HG03045 (cell line): ENCODE data around the gene RPN2.

Source experiments
- ATAC-seq: cut with Tn5 transposase; IDR thresholded peaks from one replicate; pipeline ENCODE4 v1.9.1; 2021; ENCODE audit warnings: mild to moderate bottlenecking, moderate library complexity; ENCODE audit not compliant: unreplicated experiment

The RPN2 gene

GRCh38 chr20:37261714-37262113 lies 82.6 kb downstream of the RPN2 start, which contains the start of gene GHRH:
GHRH (minus strand) TSS chr20:37261814; CDS start chr20:37256889, 4,925 bp downstream.
- no peak for ATAC-seq

- ATAC-seq = no peak
These were observed 83.4 kb downstream of the RPN2 start for GRCh38 chr20:37262505-37262904.

- no peak for ATAC-seq
These were observed 84.6 kb downstream of the RPN2 start for GRCh38 chr20:37263686-37264085.

GRCh38 chr20:37265152-37265551 lies 86.0 kb downstream of the RPN2 start:
- no peak for ATAC-seq

GRCh38 chr20:37266940-37267666 lies 88.0 kb downstream of the RPN2 start:
- ATAC-seq = no peak

GRCh38 chr20:37267667-37268313 lies 88.7 kb downstream of the RPN2 start:
- no peak for ATAC-seq

GRCh38 chr20:37270576-37271420 lies 91.7 kb downstream of the RPN2 start:
- ATAC-seq = no peak

GRCh38 chr20:37271421-37271768 lies 92.3 kb downstream of the RPN2 start:
- no peak for ATAC-seq

GRCh38 chr20:37273988-37274387 lies 94.9 kb downstream of the RPN2 start:
- no peak for ATAC-seq

GRCh38 chr20:37274851-37275524 lies 95.9 kb downstream of the RPN2 start:
- ATAC-seq = no peak

- no peak for ATAC-seq
These were observed 97.5 kb downstream of the RPN2 start for GRCh38 chr20:37276494-37277252.

- ATAC-seq = peak; percentile 71
These were observed 98.1 kb downstream of the RPN2 start for GRCh38 chr20:37277253-37277593.

- no peak for ATAC-seq
These were observed 99.9 kb downstream of the RPN2 start for GRCh38 chr20:37278966-37279590.

- ATAC-seq = no peak
These were observed 100.7 kb downstream of the RPN2 start for GRCh38 chr20:37279820-37280219.

- no peak for ATAC-seq
These were observed 101.3 kb downstream of the RPN2 start for GRCh38 chr20:37280403-37280802.

- ATAC-seq = no peak
These were observed 103.4 kb downstream of the RPN2 start for GRCh38 chr20:37282556-37282955.

- no peak for ATAC-seq
These were observed 104.5 kb downstream of the RPN2 start for GRCh38 chr20:37283530-37284195.

GRCh38 chr20:37284691-37285161 lies 105.6 kb downstream of the RPN2 start:
- ATAC-seq = no peak

GRCh38 chr20:37285664-37286374 lies 106.7 kb downstream of the RPN2 start:
- no peak for ATAC-seq
